ENCODE data around the gene VWA7.
"Not testable (repeated sequence)": the region's sequence is repeated elsewhere in the genome, so short reads cannot be mapped to it uniquely, and the experiment has no call there.

VWA7 gene

DNA sequence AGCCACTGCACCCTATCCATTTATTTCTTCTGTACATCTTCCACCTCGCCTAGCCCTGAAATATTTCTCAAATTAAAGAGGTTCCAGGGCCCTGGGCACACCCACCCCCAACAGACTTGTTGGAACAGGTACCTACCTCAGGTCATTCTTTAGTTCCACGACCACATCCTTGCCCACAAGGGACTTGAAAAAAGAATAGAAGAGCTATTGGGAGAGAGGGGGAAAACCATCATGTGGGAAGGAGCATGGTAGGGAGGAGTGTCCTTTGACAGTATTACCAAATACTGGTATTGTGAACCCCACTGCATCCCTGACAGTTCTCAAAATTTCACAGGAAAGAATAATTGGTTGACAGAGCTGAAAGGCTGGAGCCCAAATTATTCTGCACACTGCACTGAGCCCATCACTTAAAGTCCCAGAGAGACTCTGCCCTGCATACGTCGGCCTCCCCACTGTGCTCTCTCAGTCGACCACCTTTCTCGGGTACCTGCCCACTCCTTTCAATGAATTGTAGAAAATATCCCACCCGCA lies 28.9 kb upstream of the VWA7 start:
- DNase-seq (ENCODE audit: low read depth in 1 of 2, low spot score in 1 of 2), result no peak

DNA sequence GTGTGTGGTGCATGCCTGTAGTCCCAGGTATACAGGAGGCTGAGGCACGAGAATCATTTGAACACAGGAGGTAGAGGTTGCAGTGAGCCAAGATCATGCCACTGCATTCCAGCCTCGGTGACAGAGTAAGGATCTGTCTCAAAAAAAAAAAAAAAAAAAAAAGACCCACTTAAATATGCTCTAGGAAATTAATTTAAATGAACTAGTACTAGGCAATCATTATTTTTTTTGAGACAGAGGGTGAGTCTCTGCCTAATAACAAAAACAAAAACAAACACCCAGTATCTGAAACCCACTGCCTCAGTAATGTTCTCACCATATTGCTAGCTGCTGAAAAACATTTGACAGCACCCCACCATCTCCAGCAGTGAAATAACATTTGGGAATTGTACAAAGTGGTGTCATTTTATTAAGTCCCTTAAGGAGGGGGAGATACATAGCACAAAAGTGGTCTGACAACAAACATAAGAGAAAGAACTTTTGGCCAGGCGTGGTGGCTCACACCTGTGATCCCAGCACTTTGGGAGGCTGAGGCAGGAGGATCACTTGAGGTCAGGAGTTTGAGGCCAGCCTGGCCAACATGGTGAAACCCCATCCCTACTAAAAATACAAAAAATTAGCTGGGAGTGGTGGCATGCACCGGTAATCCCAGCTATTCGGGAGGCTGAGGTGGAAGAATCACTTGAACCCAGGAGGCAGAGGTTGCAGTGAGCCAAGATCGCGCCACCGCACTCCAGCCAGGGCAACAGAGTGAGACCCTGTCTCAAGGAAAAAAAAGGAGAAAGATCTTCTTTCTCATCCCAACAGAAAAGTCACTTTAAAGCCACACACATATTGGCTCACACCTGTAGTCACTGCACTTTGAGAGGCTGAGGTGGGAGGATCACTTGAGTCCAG lies 24.2 kb upstream of the VWA7 start:
- DNase-seq (ENCODE audit: low read depth in 1 of 2, low spot score in 1 of 2), result not testable (repeated sequence)

DNA sequence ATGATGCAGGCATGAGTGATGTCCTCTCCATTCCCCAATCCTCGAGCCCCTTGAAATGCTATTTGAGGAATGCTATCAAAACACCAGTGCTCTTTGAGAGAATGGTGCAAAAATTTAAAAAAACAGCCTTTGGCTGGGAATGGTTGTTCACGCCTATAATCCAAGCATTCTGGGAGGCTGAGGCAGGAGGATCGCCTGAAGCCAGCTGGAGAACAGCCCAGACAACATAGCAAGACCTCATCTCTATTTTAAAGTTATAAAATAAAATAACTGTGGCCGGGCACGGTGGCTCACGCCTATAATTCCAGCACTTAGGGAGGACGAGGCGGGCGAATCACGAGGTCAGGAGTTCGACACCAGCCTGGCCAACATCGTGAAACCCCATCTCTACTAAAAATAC lies 22.7 kb upstream of the VWA7 start:
- no peak for DNase-seq (ENCODE audit: low read depth in 1 of 2, low spot score in 1 of 2)

DNA sequence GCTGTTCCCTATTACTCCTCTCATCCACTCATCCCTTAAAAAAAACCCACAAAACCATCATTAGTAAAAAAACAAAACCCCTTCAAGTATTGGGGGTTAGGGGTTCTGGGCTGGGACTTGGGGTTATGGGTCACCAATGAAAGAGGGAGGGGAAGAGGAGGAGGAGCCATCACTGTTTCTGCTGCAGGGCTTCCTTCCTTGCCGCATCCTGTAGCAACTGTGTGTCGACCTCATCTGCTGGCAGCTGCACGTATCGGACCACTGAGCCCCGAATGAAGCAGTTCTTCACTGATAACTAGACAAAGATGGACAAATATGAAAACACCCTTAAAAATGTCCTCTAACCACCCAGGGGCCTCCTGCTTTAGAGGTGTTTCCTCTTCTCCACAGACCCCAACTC lies 20.5 kb upstream of the VWA7 start:
- no peak for DNase-seq (ENCODE audit: low read depth in 1 of 2, low spot score in 1 of 2)

DNA sequence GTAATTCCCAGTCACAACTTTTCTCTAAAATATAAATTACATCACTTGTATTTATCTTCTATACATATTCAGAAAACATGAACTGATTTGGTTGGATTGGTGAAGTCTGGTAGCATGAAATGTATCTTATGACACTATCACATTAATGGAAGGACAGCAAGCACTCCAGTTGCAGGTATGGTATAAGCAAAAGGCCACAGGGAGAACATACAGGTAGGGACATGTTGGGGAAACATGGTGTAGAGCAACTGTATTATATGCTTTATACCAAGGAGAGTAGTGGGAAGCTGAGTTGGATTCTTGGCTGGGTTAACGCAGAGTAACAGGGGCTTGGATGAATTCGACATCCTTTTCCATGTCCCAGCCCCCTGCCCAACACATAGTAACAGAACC lies 19.9 kb upstream of the VWA7 start:
- DNase-seq (ENCODE audit: low read depth in 1 of 2, low spot score in 1 of 2), result no peak

DNA sequence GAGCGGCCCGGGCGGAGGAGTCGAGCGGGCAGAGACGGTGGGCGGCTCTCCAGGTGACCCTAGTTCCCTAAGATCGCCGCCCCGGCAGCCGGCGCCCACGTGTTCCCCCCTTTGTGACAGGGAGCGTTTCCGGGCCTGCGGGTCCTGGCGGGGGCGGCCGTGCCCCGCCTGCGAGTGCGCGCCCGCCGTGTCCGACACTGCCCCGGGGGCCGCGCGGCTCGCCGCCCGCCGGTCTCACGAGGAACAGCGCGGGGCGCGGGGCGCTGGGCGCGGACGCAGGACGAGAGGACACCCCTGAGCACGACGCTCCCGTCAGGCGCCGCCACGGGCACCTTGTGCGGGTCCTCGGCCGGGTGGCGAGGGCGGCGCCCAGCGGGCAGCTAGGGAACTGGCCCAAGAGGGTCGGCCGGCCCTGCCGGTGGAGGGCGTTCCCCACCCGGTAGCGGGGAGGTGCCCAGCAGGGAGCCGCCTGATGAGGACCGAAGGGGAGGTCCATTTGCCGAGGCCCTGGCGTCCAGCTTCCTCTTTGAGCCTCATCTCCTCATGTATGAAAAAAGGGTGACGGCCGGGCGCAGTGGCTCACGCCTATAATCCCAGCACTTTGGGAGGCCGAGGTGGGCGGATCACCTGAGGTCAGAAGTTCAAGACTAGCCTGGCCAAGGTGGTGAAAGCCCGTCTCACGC lies 18.6 kb upstream of the VWA7 start, which contains the start of gene VARS1:
VARS1 (minus strand) TSS at position 137 of the 683 bp plus-strand sequence. CDS start 535 bp downstream, outside the sequence.
- peak; percentile 75 to 77 for DNase-seq (ENCODE audit: low read depth in 1 of 2, low spot score in 1 of 2)

DNA sequence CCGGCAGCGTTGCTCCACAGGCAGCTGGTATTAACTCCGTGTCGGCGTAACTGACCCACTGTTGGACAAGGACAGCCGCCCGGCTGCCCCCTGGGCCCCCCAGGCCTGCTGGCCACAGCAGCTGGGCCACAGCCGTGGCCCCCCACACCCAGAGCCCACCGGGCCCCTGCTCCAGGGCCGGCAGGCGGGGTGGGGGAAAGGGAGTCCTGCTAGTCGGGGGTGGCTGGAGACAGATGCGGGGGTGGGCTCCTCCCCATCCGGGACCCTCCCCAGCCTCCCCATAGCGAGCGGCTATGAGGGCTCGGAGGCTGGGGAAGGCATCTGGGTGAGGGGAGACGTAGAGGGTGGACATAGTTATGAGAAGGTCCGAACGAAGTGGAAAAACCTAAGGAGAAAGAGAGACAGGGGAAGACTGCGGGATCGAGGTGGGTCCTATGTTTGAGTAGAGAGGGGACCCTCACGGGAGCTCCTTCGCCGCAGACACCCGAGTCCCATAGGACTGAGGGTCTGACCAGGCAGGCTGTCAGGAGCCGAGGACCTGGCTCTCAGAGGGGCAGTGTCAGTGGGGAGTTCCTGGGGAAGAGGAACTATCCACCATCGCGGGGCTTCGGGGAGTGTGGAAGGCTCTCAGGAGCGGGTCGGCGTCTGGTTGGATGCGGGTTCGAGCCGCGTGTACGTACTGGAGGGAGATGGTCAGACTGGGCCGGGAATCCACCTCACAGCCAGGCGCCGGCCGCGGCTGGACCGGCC lies 17.9 kb upstream of the VWA7 start:
- DNase-seq (ENCODE audit: low read depth in 1 of 2, low spot score in 1 of 2), result no peak

DNA sequence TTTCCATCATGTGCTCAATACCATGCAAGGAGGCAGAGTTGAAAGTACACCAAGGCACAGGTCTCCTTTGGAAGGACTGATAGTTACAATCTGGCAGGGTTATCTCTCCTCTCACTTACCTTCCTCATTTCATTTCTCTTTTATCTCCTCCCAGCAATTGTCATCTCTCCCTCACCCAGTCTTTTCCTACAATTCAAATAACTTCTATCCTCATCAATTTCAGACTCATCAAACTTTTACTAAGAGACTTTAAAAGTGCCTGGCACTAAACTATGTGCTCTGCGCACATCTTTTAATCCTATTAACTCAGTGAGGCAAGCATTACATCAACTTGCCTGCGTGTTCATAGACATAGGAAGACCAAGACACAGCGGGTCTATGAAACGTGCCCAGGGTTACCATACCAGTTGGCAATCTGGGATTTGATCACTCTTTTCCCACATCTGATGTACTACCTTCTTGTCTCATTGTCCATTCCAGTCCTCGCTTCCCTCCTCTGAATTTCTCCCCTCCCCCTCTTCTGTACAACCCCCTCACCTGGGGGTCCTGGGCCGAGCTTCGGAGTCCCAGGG lies 17.3 kb upstream of the VWA7 start:
- DNase-seq (ENCODE audit: low read depth in 1 of 2, low spot score in 1 of 2), result no peak

DNA sequence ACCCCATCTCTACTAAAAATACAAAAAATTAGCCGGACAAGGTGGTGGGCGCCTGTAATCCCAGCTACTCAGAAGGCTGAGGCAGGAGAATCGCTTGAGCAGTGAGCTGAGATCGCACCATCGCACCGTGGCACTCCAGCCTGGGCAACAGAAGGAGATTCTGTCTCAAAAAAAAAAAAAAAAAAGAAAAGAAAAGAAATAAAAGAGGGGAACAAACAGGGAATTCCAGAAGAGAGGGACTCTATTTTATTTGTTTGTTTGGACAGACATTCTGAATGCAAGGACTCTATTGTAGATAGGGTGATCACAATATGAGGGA lies 16.8 kb upstream of the VWA7 start:
- not testable (repeated sequence) for DNase-seq (ENCODE audit: low read depth in 1 of 2, low spot score in 1 of 2)

DNA sequence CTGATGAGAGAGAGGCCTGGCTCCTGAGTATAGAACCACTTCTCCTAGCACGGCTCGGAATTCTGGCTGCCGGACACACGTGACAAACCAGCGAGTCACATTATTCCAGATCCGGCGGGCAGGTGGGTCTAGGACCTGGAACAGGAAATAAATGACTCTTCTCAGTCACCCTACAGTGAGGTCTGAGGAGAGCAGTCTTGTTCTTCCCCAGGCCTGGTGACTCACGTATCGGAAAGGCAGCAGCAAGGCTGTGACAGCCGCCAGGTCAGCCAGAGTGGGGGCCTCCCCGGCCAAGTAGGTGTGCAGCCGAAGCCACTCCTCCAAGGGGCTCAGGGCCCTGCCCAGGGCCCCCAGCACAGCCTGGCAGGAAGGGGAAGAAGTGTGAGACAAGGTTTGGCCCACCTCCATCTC lies 15.6 kb upstream of the VWA7 start:
- DNase-seq (ENCODE audit: low read depth in 1 of 2, low spot score in 1 of 2), result no peak

DNA sequence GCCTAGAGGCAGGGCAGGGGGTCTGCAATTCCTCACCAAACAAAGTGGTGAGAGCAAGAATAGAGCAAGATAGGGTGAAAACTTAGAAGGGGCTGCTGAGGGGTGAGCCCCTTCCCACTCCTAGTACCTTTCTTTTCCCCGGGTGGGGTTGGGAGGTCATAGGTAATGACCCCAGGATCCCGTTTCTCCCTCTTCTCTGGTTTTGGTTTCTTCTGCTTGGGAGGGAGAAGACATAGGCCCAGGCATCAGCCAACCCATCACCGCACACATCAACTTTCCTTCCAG lies 14.9 kb upstream of the VWA7 start:
- DNase-seq (ENCODE audit: low read depth in 1 of 2, low spot score in 1 of 2), result no peak

DNA sequence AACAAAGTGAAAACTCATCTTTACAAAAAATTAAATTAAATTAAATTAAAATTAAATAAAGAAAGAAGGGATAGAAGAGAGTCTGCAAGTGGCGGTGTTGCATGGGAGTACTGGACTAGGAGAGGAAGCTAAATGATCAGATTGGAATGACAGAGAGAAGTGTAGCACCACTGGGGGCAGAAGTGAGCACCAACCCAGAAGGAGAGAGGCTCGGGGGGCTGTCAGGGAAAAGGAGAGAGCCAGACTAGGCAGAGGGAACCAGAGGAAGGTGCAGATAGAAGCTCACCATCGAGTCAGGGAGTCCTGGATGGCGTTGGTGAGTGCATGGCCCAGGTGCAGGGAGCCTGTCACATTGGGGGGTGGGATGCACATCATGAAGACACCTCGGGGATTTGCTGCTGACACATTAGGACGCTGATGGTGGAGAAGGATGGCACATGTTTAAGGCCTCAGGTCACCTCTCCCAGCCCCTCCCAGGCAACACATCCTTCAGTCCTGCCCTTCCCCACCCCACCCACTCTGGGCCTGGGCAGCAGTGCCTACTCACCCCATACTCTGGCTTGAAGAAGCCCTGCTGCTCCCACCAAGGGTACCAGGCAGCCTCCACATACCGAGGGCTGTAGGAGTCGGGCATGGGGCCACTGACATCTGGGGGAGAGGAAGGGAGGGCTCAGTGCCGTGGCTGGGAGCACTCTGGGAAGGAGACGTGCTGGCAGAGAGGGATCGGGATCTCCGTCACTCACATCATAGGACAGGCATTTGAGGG lies 14.4 kb upstream of the VWA7 start:
- no peak for DNase-seq (ENCODE audit: low read depth in 1 of 2, low spot score in 1 of 2)

DNA sequence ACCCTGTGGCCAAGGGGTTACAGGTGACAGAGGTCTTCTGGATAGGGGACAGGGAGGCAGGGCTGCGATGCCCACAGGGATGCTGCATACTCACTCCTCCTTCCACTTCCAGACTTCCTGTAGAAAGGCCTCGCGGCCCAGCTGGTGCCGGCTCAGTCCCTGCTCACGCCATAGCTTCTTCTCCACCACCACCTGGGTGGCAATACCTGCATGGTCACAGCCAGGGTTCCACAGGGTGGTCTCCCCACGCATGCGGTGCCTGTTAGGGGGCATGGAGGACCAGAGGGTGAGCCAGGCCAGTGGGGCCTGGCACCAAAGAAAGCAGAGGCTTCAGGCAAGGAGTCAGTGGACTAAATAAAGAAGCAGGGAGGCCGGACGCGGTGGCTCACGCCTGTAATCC lies 8.3 kb upstream of the VWA7 start:
- no peak for DNase-seq (ENCODE audit: low read depth in 1 of 2, low spot score in 1 of 2)

DNA sequence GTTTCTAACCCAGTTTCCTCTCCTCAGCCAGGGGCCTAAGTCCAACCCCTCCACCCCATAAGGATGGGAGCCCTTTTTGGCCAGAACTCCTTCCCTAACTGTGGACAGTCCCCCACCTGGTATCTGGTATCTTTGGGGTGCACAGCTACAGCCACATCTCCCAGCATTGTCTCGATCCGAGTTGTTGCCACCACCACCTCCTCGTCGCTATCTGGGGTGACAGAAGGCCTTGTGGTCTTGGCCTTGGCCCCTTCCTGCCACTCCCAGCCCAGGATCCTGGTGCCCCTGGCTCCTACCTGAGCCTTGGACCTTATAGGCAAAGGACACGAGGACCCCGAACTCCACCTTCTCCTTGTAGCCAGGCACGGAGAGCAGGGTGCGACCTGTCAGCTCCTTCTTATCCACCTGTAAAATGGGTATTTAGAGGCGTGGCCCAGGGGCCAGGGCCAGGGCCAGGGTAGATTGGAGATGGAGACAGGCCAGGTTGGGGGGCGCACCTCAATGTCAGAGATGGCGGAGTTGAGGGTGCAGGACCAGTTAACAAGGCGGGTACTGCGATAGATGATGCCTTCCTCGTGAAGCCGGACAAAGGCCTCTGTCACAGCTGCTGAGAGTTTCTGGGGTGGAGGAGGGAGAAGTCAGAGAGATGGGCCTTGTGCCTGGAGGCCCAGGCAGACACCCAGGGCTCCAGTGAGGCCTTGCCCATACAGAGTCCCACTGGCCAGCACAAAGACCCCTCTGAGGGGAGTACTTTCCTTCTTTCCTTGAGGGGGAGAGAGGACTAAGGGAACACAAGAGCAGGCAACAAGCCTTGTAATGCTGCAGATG lies 7.2 kb upstream of the VWA7 start:
- DNase-seq (ENCODE audit: low read depth in 1 of 2, low spot score in 1 of 2), result no peak

DNA sequence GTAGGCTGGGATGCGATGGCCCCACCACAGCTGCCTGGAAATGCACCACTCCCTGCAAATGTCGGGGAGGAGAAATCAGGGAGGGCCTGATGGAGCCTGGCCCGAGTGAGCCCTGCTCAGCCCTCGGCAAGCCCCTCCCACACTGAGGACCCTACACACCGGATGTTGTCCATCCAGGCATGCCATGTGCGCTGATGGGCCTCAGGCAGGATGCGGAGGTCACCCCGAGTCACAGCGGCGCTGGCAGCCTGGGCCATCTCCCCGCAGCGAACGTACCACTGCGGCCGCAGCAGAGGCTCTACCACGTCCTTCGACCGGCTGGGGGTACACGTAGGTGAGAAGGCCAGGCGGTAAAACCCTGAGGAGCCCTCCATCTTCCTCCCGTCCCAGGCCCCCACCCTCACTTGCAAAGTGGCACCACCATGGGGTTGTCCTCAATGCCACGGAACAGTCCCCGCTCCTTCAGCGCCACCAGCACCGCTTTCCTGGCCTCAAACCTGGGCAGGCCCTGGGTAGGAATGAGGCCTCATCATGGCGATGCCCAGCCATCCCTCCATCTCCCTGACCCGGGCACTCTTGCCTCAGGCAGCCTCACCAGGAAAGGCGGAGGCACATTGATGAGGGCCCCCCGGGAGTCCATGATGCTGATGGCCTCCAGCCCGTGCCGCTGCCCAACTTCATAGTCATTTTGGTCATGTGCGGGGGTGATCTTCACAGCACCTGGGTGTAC lies 5.2 kb upstream of the VWA7 start:
- no peak for DNase-seq (ENCODE audit: low read depth in 1 of 2, low spot score in 1 of 2)

DNA sequence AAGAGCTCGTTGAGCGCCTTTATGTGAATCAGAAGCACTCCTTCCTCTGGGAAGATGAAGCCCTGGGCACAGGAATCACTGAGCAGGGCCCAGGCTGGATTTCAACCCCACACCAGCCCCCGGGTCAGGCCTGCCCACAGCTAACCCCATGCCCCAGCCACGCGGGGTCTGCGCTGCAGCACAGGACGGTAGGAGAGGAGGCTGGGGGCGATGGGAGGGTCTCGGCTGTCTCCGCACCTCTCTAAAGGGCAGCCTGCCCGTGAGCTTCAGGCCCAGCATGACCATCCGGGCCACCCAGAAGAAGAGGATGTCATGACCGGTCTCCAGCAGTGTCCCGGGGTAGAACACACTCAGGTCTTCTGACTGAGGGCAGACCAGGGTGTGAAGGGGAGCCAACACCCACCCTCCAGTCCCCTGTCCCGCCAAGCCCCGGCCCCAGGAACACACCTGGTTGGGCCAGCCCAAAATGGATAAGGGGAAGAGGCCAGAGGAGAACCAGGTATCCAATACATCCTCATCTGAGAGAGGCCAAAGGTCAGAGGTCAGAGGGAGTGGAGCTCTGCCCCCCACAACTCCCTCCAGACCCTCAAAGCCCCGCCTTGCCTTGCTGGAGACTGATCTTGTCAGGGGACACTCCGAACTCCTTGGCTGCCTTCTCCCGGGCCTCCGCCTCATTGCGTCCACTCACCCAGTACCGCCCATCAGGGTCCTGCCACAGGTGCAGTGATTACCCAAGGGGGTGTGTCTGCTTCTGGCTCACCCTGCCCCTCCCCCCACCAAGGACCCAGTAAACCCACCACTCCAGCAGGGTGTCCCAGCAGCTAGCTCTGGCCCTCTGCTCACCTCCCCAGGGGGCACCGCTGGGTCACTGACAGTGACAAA lies 4.4 kb upstream of the VWA7 start:
- DNase-seq (ENCODE audit: low read depth in 1 of 2, low spot score in 1 of 2), result no peak

DNA sequence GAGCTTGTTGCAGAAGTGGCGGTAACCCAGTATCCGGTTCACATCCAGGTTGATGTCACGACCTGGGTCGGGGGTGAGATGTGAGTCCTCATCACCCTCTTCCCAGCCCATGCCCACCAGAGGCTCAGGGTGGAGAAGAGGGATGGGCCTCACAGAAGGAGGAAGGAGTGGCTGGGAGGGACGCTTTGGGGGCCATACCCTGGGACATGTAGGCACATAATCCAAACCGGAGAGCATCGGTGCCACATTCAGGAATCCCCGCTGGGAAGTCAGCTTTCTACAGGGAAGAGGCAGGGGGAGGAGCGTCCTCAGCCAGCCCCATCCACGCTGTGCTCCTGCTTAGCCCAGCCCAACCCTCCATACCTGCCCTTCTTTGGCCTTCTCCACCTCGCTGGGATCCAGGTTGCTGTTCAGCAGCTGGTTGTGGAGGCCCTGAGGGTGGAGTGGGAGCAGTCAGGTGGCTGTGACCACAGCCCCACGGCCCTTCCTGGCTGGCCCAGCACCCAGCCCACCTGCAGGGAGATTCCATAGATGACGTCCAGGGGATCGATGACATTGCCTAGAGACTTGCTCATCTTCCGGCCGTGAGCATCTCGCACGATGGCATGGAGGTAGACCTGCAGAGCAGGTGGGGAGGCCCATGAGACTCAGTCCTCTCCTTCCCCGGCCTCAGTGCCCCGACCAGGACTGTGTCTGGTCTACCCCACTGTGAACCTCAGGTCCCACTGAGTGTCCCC lies 3.5 kb upstream of the VWA7 start:
- DNase-seq (ENCODE audit: low read depth in 1 of 2, low spot score in 1 of 2), result no peak

DNA sequence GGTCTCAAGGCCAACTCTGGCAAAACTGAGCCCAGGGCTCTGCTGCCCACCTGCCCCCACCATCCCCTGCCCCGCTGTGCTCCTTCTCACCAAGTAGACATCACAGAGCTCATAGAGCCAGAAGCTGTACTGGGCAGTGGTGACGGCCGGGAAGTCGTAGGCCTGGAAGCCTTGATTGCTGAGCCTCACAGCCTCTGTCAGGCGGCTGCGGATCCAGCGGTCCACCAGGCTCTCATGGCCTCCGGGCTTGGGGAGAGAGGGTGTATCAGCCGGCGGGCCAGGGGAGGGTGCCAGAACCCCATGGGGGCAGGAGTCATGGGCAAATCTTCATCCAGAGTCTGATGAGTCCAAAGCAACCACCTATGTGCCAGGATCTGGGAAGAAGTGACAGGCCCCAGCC lies 2.8 kb upstream of the VWA7 start:
- DNase-seq (ENCODE audit: low read depth in 1 of 2, low spot score in 1 of 2), result no peak
